ENCODE results near the gene OR11H7. TPM values are rescaled to one million over a fixed set of nuclear protein-coding genes. Genes with fewer than 3 reads are reported as not detected.
"Not testable (repeated sequence)": the region's sequence is repeated elsewhere in the genome, so short reads cannot be mapped to it uniquely, and the experiment has no call there.

OR11H7 gene
- total RNA-seq, 4 donors from 2014 or later, result not detected

- ATAC-seq (ENCODE audit: low FRiP score), result no peak
- TF ChIP-seq CTCF (IDR thresholded peaks at IDR 0.05), result no peak
- DNase-seq (ENCODE audit: low spot score), result no peak
Observed at GRCh38 chr14:20277409-20277808, 48.6 kb downstream of the OR11H7 start.

- ATAC-seq (ENCODE audit: low FRiP score) (no peak), DNase-seq (ENCODE audit: low spot score) (no peak)
- no peak for TF ChIP-seq CTCF (IDR thresholded peaks at IDR 0.05)
Observed at GRCh38 chr14:20278414-20278813, 49.6 kb downstream of the OR11H7 start.

- ATAC-seq (ENCODE audit: low FRiP score), result not testable (repeated sequence)
Observed at GRCh38 chr14:20280265-20280664, 51.5 kb downstream of the OR11H7 start.

More at GRCh38 chr14:20280265-20280664, 51.5 kb downstream of the OR11H7 start:
- not testable (repeated sequence) for DNase-seq (ENCODE audit: low spot score)

Other genes with a start within 250 kb of the OR11H7 start
- gene OR4Q2, start 226.8 kb upstream of the OR11H7 start, total RNA-seq, result not detected
- gene OR4K14, start 209.7 kb upstream of the OR11H7 start, total RNA-seq, result not detected
- not detected for gene OR4K13, start 192.9 kb upstream of the OR11H7 start, total RNA-seq
- gene OR4L1, start 168.9 kb upstream of the OR11H7 start, total RNA-seq, result not detected
- not detected for gene OR4K17, start 118.2 kb upstream of the OR11H7 start, total RNA-seq
- gene OR4N5, start 90.2 kb upstream of the OR11H7 start, total RNA-seq, result not detected
- gene OR11G2, start 38.1 kb upstream of the OR11H7 start, total RNA-seq, result not detected
- gene OR11H6, start 5.3 kb upstream of the OR11H7 start, total RNA-seq, result not detected
- not detected for gene OR11H4, start 10.3 kb downstream of the OR11H7 start, total RNA-seq
- gene TTC5, start 77.0 kb downstream of the OR11H7 start, total RNA-seq, result 10 to 100 TPM in 2 of 4 donors, 1 to 10 TPM in 2; 7.4 to 12.6 (median 10.0) TPM
- gene CCNB1IP1, start 104.3 kb downstream of the OR11H7 start, total RNA-seq, result 10 to 100 TPM; 30.8 to 49.7 (median 36.8) TPM
- 10 to 100 TPM in 1 of 4 donors, 1 to 10 TPM in 3; 4.3 to 12.9 (median 7.7) TPM for gene PARP2, start 114.7 kb downstream of the OR11H7 start, total RNA-seq
- 10 to 100 TPM; 22.9 to 38.8 (median 27.8) TPM for gene TEP1, start 184.5 kb downstream of the OR11H7 start, total RNA-seq
- 1 to 10 TPM in 1 of 4 donors, under 1 TPM in 3; 0.12 to 2.0 (median 0.39) TPM for gene KLHL33, start 207.2 kb downstream of the OR11H7 start, total RNA-seq
- 10 to 100 TPM; 30.9 to 55.1 (median 53.4) TPM for gene OSGEP, start 225.8 kb downstream of the OR11H7 start, total RNA-seq
- gene APEX1, start 226.2 kb downstream of the OR11H7 start, total RNA-seq, result 100 to 1,000 TPM; 110 to 146 (median 131) TPM
- gene PIP4P1, start 232.5 kb downstream of the OR11H7 start, total RNA-seq, result 10 to 100 TPM; 20.4 to 24.4 (median 22.5) TPM
- 100 to 1,000 TPM in 2 of 4 donors, 10 to 100 TPM in 2; 28.4 to 437 (median 117) TPM for gene PNP, start 240.4 kb downstream of the OR11H7 start, total RNA-seq

Data from omental fat pad (tissue), 4 donors.